ENCODE measurements around the gene TUBA4B.
"Not testable (repeated sequence)": the region's sequence is repeated elsewhere in the genome, so short reads cannot be mapped to it uniquely, and the experiment has no call there.

Gene TUBA4B

GRCh38 chr2:219277703-219278654 is 24.9 kb downstream of the TUBA4B start:
- DNase-seq: peak; percentile 69 to 74

- no peak for DNase-seq
These were observed 25.7 kb downstream of the TUBA4B start for GRCh38 chr2:219278655-219279150.

- DNase-seq: peak; percentile 99
These were observed 26.3 kb downstream of the TUBA4B start, which contains the start of gene DNAJB2 for GRCh38 chr2:219279151-219279915. Gene DNAJB2, plus strand, starts transcription at chr2:219279366. Its CDS starts 468 bp downstream, at chr2:219279834.

GRCh38 chr2:219279916-219280516 is 27.0 kb downstream of the TUBA4B start:
- DNase-seq: no peak

GRCh38 chr2:219280651-219281050 is 27.6 kb downstream of the TUBA4B start:
- DNase-seq: no peak

GRCh38 chr2:219281588-219281987 is 28.5 kb downstream of the TUBA4B start:
- no peak for DNase-seq

GRCh38 chr2:219282375-219282774 is 29.3 kb downstream of the TUBA4B start:
- DNase-seq: no peak

GRCh38 chr2:219282943-219283581 is 30.0 kb downstream of the TUBA4B start:
- DNase-seq: no peak

- DNase-seq: no peak
These were observed 31.7 kb downstream of the TUBA4B start for GRCh38 chr2:219284501-219285372.

GRCh38 chr2:219285373-219285735 is 32.3 kb downstream of the TUBA4B start:
- no peak for DNase-seq

GRCh38 chr2:219285894-219286425 is 32.9 kb downstream of the TUBA4B start:
- DNase-seq: no peak

- no peak for DNase-seq
These were observed 33.5 kb downstream of the TUBA4B start for GRCh38 chr2:219286436-219287115.

- DNase-seq: not testable (repeated sequence)
These were observed 34.0 kb downstream of the TUBA4B start for GRCh38 chr2:219287116-219287440.

GRCh38 chr2:219287580-219288265 is 34.7 kb downstream of the TUBA4B start:
- DNase-seq: no peak

GRCh38 chr2:219289195-219289536 is 36.1 kb downstream of the TUBA4B start:
- no peak for DNase-seq

GRCh38 chr2:219289537-219290361 is 36.7 kb downstream of the TUBA4B start:
- DNase-seq: no peak

GRCh38 chr2:219290381-219291171 is 37.5 kb downstream of the TUBA4B start:
- no peak for DNase-seq

GRCh38 chr2:219291394-219291793 is 38.4 kb downstream of the TUBA4B start:
- DNase-seq: no peak
